Suprapubic skin (tissue), 4 donors: ENCODE data around the gene FHOD3.
"Not testable (repeated sequence)": the region's sequence is repeated elsewhere in the genome, so short reads cannot be mapped to it uniquely, and the experiment has no call there.

ENCODE experiments used
- EP300 ChIP-seq: sonication (generic); formaldehyde crosslinking; IDR thresholded peaks from one replicate; pipeline ENCODE4 v1.6.1; 2017; ENCODE audit warnings: antibody characterized with exemption
- POLR2AphosphoS5 ChIP-seq, 3 donors: sonication (generic); formaldehyde crosslinking; IDR thresholded peaks; one replicate each; pipeline ENCODE4 v1.6.1; 2017; ENCODE audit warnings: antibody characterized with exemption in 3 of 3
- TF ChIP-seq, protein P1 (sequence below), 2 donors: fragments of 200-600 bp in 1 of 2; fragments of 450-650 bp in 1 of 2; sonication (generic) in 1 of 2; IDR thresholded peaks; one replicate each; pipeline ENCODE4 v1.5.1; 2016 to 2019; ENCODE audit warnings: antibody characterized with exemption in 2 of 2, mild to moderate bottlenecking in 1 of 2, moderate library complexity in 1 of 2

DNA sequence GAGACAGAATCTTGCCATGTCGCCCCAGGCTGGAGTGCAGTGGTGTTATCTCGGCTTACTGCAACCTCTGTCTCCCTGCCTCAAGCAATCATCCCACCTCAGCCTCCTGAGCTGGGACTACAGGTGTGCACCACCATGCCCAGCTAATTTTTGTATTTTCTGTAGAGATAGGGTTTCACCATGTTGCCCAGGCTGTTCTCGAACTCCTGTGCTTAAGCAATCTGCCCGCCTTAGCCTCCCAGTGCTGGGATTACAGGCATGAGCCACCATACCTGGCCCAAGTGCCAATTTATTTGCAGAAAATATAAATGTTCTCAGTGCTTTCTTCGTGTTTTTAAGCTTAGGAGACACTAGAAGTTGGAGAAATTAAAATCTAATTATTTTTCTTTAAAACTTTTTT, 166.0 kb downstream of the FHOD3 start:
- TF ChIP-seq EP300; POLR2AphosphoS5 (IDR thresholded peaks at IDR 0.05): not testable (repeated sequence)
- TF ChIP-seq, protein P1, sequence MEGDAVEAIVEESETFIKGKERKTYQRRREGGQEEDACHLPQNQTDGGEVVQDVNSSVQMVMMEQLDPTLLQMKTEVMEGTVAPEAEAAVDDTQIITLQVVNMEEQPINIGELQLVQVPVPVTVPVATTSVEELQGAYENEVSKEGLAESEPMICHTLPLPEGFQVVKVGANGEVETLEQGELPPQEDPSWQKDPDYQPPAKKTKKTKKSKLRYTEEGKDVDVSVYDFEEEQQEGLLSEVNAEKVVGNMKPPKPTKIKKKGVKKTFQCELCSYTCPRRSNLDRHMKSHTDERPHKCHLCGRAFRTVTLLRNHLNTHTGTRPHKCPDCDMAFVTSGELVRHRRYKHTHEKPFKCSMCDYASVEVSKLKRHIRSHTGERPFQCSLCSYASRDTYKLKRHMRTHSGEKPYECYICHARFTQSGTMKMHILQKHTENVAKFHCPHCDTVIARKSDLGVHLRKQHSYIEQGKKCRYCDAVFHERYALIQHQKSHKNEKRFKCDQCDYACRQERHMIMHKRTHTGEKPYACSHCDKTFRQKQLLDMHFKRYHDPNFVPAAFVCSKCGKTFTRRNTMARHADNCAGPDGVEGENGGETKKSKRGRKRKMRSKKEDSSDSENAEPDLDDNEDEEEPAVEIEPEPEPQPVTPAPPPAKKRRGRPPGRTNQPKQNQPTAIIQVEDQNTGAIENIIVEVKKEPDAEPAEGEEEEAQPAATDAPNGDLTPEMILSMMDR (IDR thresholded peaks at IDR 0.05): not testable (repeated sequence)
